AG09309 (cell line): ENCODE measurements around the gene SMG1.

Experiments used
- DNase-seq: peaks from one replicate; pipeline ENCODE4 v3.0.0-alpha.2; 2010; ENCODE audit warnings: low read depth
- H3K4me3 ChIP-seq: 2 replicates; pipeline ENCODE4 v1.5.1; 2011; ENCODE audit warnings: mild to moderate bottlenecking, low read depth, low read length, moderate library complexity; ENCODE audit not compliant: control insufficient read depth
- TF ChIP-seq, protein P1 (sequence below): IDR thresholded peaks from 2 replicates; pipeline ENCODE4 v1.5.1; 2011; ENCODE audit warnings: mild to moderate bottlenecking, low read depth, low read length, inconsistent platforms; ENCODE audit not compliant: insufficient read depth, control insufficient read depth; ENCODE audit errors: missing control alignments

SMG1 gene

DNA sequence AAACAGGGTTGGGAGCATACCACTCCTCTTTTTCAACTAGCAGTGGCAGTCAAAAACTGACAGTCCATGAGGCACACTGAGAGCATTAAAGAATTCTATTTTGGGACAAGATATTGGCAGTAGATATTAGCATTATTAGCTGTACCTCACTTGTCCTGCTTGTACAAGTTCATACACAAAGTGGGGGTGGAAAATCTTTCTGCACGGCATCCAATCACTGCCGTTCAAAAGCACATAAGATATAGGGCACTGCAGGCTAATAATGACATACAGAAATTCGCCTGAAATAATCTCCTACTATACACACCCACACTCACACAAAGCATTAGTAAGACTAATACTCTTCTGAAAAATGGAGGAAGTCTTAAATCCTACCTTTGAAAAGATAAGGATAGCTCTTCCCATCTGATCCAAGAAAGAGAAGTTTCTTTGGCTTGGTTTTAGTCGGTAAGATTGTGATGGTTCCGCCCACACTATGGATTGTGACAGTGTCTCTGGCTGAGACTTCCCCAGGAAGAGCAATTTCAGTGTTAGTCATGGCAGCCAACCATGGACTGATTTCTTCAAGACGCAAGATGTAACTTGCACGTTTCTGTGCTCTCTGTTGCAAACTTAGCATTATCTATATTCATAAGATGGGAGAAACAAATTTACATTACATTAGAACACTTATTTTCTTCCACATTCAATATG lies 84.2 kb downstream of the SMG1 start:
- H3K4me3 ChIP-seq, result no peak overlapping the region
- TF ChIP-seq, protein P1, sequence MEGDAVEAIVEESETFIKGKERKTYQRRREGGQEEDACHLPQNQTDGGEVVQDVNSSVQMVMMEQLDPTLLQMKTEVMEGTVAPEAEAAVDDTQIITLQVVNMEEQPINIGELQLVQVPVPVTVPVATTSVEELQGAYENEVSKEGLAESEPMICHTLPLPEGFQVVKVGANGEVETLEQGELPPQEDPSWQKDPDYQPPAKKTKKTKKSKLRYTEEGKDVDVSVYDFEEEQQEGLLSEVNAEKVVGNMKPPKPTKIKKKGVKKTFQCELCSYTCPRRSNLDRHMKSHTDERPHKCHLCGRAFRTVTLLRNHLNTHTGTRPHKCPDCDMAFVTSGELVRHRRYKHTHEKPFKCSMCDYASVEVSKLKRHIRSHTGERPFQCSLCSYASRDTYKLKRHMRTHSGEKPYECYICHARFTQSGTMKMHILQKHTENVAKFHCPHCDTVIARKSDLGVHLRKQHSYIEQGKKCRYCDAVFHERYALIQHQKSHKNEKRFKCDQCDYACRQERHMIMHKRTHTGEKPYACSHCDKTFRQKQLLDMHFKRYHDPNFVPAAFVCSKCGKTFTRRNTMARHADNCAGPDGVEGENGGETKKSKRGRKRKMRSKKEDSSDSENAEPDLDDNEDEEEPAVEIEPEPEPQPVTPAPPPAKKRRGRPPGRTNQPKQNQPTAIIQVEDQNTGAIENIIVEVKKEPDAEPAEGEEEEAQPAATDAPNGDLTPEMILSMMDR, result no peak

DNA sequence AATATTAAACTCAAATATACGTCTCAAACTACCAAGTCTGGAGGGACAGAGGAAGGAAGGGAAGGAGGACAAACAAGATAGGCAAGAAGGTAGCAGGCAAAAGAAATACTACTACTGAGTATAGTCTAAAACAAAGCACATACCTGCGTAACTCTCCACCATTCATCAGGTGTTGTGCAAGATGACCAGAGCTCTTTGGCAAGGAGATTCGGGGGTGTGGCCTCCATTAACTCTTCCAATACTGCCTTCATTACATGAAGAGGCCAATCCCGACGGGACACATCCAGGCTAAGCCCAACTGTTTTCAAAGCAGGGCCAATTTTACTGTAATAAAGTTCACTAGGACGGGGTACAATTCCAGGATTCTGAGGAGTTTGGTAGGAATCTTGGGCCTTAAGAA lies 86.7 kb downstream of the SMG1 start:
- TF ChIP-seq, protein P1, result no peak
- no peak overlapping the region for H3K4me3 ChIP-seq
- no peak for DNase-seq

More for the DNA sequence above, 84.2 kb downstream of the SMG1 start:
- no peak for DNase-seq

DNA sequence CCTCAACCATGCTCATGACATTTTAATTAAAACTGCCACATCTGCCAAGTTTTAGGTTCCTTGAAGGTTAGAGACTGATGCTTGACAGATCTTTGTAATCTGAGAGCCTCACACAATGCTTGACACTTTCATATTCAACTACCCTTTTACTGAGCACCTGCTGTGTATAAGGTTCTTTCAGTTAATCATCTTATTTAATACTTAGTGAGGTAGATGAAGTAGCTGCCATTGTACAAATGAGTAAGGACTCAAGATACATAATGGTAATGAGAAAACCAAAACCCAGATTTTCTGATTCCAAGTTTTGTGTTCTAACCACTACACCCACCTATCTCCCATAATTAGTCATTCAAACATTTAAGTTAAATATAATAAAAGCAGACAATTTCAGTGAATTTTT lies 89.5 kb downstream of the SMG1 start:
- no peak for DNase-seq
- H3K4me3 ChIP-seq, result no peak overlapping the region
- TF ChIP-seq, protein P1, result no peak

DNA sequence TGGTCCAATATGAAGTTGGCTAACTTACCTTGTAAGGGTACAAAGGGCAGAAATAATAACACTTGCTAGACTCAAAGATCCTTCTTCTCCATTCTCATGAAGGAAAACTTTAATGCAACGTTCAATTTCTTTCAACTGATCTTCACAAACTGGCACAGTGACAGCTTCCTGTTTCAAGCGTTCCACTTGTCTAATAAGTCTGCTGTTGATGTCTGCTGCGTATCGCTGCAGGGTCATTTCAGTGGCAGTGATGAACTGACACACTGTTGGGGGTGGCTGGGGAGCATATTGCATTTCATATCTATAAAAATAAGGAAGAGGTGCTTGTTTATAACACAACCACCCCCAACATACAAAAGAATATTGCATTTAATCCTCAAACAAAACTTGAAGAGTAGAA lies 91.3 kb downstream of the SMG1 start:
- no peak overlapping the region for H3K4me3 ChIP-seq
- DNase-seq, result no peak
- TF ChIP-seq, protein P1, result no peak

DNA sequence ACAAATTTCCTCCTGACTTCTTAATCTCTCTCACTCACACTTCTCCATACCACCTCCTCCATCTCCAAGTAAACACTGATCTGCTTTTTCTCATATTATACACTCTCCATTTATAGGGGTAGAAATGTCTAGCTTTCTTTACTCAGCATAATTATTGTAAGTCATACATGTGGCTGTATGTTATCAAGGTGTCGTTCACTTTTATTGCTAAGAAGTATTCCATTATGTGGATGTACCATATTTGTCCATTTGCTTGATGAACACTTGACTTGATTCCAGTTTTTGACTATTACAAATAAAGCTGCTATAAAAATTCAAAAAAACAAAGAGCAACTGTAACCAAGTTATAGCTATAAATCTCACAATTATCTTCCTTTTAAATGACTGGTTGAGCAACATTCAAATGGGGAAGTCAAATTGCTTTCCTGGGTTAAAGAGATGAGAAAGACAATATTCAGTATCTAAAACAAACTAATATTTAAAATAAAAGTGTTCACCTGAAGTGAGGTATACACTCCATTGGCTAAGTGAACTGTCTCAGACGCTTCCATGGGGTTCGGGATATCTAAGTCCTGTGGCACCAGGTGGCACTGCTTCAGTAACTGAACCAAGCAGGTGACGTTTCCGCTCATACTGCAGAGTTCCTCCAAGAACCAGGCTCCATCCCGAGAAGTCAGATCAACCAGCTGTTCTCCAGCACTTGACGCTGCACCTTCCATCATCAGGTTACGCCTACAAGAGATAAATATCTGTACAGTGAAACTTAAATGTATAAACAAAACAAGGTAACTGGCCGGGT lies 92.3 kb downstream of the SMG1 start:
- DNase-seq, result no peak
- TF ChIP-seq, protein P1, result no peak
- no peak overlapping the region for H3K4me3 ChIP-seq

DNA sequence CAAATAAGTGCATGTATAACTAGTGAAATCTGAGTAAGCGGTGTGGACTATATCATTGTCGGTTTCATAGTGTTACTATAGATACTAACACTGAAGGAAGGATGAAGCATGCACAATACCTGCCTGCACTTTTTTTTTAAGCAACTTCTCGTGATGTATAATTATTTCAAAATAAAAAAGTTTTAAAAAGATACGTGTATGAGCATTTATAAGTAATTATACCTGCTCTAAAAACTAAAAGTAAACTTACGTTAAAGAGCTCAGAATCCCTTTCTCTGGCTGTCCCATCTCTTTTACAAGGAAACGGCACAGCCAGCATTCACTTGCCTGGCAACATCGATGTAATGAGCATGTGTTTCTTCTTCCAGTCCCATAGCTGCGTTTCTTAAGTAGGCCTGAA lies 93.6 kb downstream of the SMG1 start:
- DNase-seq, result no peak

More for the DNA sequence above, 93.6 kb downstream of the SMG1 start:
- TF ChIP-seq, protein P1, result no peak
- no peak overlapping the region for H3K4me3 ChIP-seq
